GM19324 (cell line): Measurements from ENCODE around the gene PRSS48.
"Not testable (repeated sequence)": the region's sequence is repeated elsewhere in the genome, so short reads cannot be mapped to it uniquely, and the experiment has no call there.

Source experiments
- ATAC-seq: cut with Tn5 transposase; IDR thresholded peaks from one replicate; pipeline ENCODE4 v1.9.1; 2021; ENCODE audit warnings: mild to moderate bottlenecking, moderate library complexity; ENCODE audit not compliant: unreplicated experiment, low FRiP score

PRSS48 gene

GRCh38 chr4:151315212-151315886 is 38.4 kb downstream of the PRSS48 start:
- ATAC-seq: no peak

- no peak for ATAC-seq
Measured at GRCh38 chr4:151316645-151317044, 39.7 kb downstream of the PRSS48 start.

- ATAC-seq: no peak
Measured at GRCh38 chr4:151318307-151319006, 41.5 kb downstream of the PRSS48 start.

DNA sequence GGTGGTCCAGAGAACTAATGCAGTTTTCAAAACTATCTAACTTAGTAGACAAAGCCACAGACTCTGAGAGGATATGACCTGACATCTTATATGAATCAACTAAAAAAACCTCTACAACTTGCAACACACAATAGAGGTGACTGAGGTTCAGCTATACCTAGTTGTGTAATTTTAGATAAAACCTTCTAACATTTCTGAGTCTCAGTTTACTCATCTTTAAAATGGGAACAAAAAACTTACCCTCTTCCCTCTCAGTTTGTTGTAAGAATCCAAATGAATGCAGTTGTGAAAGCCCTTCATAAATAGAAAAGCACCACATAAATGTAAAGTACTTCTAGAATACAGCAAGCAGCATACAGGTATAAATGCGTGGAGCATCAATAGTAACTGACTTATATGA is 42.5 kb downstream of the PRSS48 start:
- ATAC-seq: no peak

GRCh38 chr4:151321586-151321985 is 44.6 kb downstream of the PRSS48 start:
- ATAC-seq: no peak

GRCh38 chr4:151322161-151322560 is 45.2 kb downstream of the PRSS48 start:
- not testable (repeated sequence) for ATAC-seq

DNA sequence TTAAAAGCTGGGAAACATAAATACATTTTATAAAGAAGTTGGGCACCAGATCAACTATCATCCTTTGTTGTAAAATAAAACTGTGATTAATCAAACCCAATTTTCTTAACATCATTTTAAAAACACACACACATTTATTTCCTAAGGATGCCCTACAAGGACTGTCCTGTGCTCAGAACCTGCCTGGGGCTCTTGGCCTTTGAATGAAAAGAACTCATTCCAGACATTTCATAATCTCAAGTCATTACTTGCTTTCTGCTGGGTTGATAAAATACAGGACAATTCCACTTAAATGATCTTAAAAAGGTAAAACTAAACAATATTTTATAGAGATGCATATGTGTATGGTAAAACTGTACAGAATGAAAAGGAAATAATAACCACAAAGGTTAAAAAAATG is 45.6 kb downstream of the PRSS48 start:
- no peak for ATAC-seq

DNA sequence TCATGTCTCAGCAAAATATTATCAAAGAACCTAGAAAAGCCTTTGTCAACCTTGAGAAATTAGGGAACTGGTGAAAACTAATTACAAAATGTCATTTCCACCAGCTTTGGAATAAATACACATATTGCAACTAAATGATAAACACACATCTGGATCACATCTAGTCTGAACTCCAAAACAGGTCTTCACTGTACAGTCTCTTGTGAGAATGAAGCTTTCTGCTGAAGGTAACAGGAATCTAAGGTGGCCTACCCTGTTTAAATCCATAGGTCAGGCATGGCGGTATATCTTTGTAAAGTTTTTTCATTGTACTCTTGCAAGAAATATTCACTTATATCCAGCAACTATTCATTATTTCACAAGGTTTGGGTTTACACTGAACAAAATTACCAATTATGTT is 46.7 kb downstream of the PRSS48 start:
- ATAC-seq: no peak

DNA sequence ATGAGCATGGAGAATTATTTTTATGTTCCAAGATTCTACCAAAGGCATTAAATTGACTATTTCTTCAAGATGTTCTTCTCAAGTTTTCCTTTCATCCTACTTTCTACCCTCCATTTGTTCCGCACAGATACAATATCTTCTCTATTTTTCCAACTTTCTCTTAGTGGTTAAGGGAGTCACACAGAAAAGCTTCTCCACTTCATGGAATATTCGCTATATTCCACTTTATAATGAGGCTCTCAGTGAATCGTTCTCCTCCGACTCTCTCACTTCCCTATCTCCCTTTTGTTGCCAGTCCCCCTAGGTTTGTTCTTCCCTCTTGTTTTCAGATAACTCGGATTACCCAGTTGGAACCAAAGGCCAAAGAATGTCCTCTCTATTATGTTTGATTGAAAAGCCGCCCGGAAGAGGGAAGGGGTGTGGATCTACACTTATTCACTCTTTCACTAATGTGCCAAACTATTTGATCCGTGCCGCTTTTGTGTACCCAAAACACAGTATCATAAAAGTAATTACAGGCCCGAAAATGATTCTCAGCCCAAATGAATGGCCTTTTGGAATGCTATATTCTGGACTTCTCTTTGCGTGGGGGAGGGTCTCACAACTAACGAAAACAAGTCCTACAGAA is 47.3 kb downstream of the PRSS48 start:
- no peak for ATAC-seq

GRCh38 chr4:151324752-151325110 is 47.8 kb downstream of the PRSS48 start:
- ATAC-seq: no peak

DNA sequence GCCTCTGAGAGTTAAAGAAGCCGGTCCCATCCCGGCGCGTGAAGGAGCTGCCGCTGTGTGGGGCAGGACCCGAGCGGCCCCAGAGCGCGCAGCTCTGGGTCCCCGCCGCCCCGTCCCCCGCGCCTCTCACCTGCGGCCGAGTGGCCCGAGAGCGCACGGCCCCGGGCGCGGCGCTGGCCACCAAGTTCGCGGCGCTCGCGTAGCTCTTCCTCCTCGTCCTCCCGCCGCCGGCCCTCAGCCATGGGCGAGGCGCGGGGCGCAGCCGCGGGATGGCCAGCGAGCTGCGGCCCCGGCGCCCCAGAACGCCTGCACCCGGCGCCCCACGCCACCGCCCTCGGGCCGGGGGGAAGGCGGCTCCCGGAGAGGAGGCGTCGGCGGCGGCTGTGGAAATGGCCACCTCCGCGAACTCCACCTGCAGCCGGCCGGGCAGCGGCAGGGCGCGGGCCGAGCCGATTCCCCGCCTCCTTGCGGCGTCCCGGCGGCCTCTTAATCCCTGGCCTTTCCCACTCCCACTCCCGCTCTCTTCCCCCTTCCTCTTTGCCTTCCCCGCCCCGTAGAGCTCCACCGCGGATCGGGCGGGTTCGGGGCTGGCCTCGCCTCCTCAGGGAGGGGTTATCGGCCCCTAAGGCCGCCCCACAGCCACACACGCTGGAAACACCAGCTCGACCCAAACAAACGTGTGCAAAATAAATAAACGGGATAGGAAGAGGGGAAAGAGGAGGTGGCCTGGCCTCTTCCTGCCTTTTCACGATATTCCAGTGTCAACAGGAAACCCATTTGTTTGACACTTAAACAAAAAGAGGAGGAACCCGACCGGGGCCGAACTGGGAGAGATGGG is 48.4 kb downstream of the PRSS48 start, which contains the start of gene SH3D19:
Gene SH3D19, minus strand, starts transcription at position 495 of the 838 bp plus-strand sequence. Its CDS starts 253 bp downstream, at position 242.
- no peak for ATAC-seq

DNA sequence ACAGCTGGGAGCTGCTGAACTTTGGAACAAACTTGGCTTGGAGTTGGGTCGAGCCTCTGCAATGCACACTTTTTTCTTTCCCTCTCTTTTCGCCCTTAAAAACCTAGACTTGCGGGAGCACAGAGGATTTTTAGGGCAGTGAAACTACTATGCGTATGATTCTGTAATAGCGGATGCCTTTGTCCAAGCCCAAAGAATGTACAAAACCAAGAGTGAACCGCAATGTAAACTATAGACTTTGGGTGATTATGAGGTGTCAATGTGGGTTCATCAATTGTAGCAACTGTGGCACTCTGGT is 48.9 kb downstream of the PRSS48 start:
- no peak for ATAC-seq

- ATAC-seq: no peak
Measured at GRCh38 chr4:151329217-151330007, 52.5 kb downstream of the PRSS48 start.

- ATAC-seq: no peak
Measured at GRCh38 chr4:151331276-151332042, 54.5 kb downstream of the PRSS48 start.

DNA sequence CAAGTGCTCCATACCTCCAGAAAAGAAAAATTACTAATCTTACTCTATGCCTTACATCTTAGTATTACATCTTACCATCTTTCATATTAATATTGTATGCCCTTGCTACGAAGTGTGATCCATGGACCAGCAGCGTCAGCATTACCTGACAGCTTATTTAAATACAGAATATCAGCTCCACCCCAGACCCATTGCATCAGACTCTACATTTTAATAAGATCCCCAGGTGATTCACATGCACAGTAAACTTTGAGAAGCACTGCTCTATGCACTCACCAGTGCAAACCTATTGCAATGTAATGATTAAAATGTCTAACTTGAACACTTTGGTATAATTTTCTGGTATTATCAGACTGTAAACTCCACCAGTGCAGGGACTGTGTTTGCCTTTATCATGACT is 62.5 kb downstream of the PRSS48 start:
- ATAC-seq: no peak

GRCh38 chr4:151340751-151341385 is 63.9 kb downstream of the PRSS48 start:
- no peak for ATAC-seq
